ENCODE measurements around the gene UPB1. TPM values are rescaled to one million over a fixed set of nuclear protein-coding genes. Genes with fewer than 3 reads are reported as not detected.

UPB1 gene
- total and polyA plus RNA-seq, 10 donors, result 0.38 to 3.9 (median 1.6) TPM

DNA sequence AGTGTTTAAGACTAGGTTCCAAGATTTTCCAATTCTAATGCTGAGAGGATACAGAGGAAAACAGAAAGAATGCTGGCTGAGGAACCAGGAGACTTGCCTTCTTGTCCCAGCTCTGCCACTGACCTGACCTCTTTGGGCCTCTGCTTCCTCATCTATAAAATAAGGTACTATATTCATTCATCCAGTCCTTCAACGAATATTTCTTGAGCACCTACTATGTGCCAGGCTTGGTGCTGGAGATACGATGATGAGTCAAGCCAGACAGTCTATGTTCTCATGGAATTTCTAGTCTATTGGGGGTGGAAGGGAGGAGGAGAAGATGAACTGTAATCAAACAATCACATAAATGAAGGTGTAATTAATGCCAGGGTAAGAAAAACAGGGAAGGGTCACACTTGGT is 27.8 kb upstream of the UPB1 start:
- Histone ChIP-seq H3K27me3 (replicated peaks in 1 of 7) (no peaks in the 10 kb centered on the region), H3K27ac (peak overlapping the region in 7 of 8 donors; percentile 37 to 68 (median 62)), H3K4me3 (no peak overlapping the region), H3K9me3 (no peaks in the 10 kb centered on the region), H3K36me3 (no peaks in the 10 kb centered on the region), H3K4me1 (peaks cover 0 to 53% (median 19%) of the 10 kb centered on the region in 6 donors)
- intact Hi-C loops (cut with DNase I; ENCODE audit: low total_unique reads), result no loop called here
- DNase-seq, result no peak
- TF ChIP-seq POLR2A (IDR thresholded peaks at IDR 0.05) (no peak), POLR2AphosphoS5 (IDR thresholded peaks at IDR 0.05) (no peak), CTCF (IDR thresholded peaks at IDR 0.05 in 8 of 11, conservative IDR thresholded peaks at IDR 0.05 in 3 of 11) (no peak)
- WGBS, 5 donors, result 57 to 65% (median 62%) methylated on average over 2 of the region's 2 CpGs

DNA sequence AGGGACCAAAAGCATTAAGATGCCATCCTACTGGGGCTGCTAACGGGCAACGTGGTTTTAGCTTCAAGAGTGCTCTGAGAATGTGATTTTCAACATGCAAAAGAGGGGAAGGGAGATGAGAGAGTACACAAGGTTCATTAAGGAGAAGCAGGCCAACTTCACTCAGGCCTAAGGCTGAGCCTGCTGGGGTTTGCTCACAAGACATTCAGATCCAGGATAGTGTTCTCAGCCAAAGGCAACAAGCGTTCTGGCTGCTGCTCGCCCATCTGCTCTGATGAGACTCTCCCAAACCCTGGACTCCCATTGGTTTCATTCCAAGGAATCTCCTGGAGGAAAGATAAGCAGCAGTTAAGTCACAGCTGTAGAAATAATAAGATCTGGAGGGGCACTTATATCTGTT is 23.6 kb upstream of the UPB1 start:
- Histone ChIP-seq H3K9me3 (peaks cover 0 to 3% (median 0%) of the 10 kb centered on the region in 8 donors), H3K36me3 (no peaks in the 10 kb centered on the region), H3K27me3 (replicated peaks in 1 of 7) (no peaks in the 10 kb centered on the region), H3K27ac (peak overlapping the region in 2 of 8 donors; percentile 22 to 33), H3K4me1 (peaks cover 0 to 54% (median 28%) of the 10 kb centered on the region in 6 donors), H3K4me3 (no peak overlapping the region)
- no peak for DNase-seq
- intact Hi-C loops (cut with DNase I; ENCODE audit: low total_unique reads), result no loop called here
- TF ChIP-seq POLR2A (IDR thresholded peaks at IDR 0.05) (no peak), POLR2AphosphoS5 (IDR thresholded peaks at IDR 0.05) (no peak), CTCF (IDR thresholded peaks at IDR 0.05 in 8 of 11, conservative IDR thresholded peaks at IDR 0.05 in 3 of 11) (no peak)
- WGBS, 5 donors, result 78 to 89% (median 80%) methylated on average over 4 of the region's 4 CpGs

DNA sequence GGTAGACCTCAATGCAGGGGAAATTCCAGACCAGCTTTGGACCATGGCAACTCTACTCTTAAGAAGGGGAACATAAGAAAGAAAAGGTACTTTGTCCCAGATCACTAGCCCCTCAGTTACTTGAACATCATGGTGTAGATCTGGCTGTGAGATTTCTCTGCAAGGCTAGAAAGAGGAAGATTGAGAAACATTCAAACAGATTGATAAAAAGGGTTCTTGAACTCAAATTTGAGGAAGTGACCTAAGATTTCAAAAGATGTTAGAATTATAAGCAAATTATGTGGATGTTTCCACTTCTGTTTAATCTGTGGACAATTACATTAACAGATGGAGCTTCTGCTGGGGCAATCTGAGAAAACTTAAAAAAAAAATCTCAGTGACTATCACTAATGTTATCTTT is 21.8 kb upstream of the UPB1 start:
- Histone ChIP-seq H3K27ac (peak overlapping the region in 7 of 8 donors; percentile 27 to 71 (median 56)), H3K27me3 (replicated peaks in 1 of 7) (no peaks in the 10 kb centered on the region), H3K36me3 (no peaks in the 10 kb centered on the region), H3K9me3 (peaks cover 0 to 3% (median 0%) of the 10 kb centered on the region in 8 donors), H3K4me3 (no peak overlapping the region), H3K4me1 (peaks cover 0 to 38% (median 16%) of the 10 kb centered on the region in 6 donors)
- TF ChIP-seq CTCF (IDR thresholded peaks at IDR 0.05 in 8 of 11, conservative IDR thresholded peaks at IDR 0.05 in 3 of 11), result no peak
- no peak for TF ChIP-seq POLR2A (IDR thresholded peaks at IDR 0.05)
- no peak for TF ChIP-seq POLR2AphosphoS5 (IDR thresholded peaks at IDR 0.05)
- intact Hi-C loops (cut with DNase I; ENCODE audit: low total_unique reads), result no loop called here
- DNase-seq, result no peak

DNA sequence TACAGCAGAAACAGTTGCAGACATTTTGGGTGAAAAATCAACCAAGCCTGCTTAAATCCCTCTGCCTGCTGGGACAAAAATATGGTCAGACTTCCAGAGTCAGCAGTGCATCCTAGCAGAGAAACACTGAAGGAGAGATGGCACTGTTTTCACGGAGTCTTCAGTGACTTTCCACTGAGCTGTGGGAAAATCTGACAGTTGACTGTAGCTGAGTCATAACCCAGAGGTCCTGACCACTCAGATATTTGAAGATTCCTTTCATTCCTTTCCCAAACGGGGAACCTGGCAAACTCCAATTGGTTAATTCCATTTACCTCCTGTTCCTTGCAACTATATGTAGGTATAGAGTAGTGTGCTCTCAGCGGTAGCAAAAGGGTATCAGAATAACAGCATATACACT is 20.9 kb upstream of the UPB1 start:
- peaks cover 0 to 38% (median 16%) of the 10 kb centered on the region in 6 donors for H3K4me1 ChIP-seq
- intact Hi-C loops (cut with DNase I; ENCODE audit: low total_unique reads), result no loop called here
- H3K36me3 ChIP-seq, result no peaks in the 10 kb centered on the region
- peak overlapping the region in 7 of 8 donors; percentile 27 to 71 (median 56) for H3K27ac ChIP-seq
- TF ChIP-seq CTCF (IDR thresholded peaks at IDR 0.05 in 8 of 11, conservative IDR thresholded peaks at IDR 0.05 in 3 of 11), result no peak
- TF ChIP-seq POLR2AphosphoS5 (IDR thresholded peaks at IDR 0.05), result no peak
- TF ChIP-seq POLR2A (IDR thresholded peaks at IDR 0.05), result no peak
- no peak for DNase-seq
- H3K9me3 ChIP-seq, result peaks cover 0 to 3% (median 0%) of the 10 kb centered on the region in 8 donors
- H3K27me3 ChIP-seq (replicated peaks in 1 of 7), result no peaks in the 10 kb centered on the region
- no peak overlapping the region for H3K4me3 ChIP-seq
- 59 to 77% (median 61%) methylated on average over 3 of the region's 3 CpGs for WGBS, 5 donors

Data from spleen (tissue), 11 donors.